ENCODE measurements around the gene MS4A6E.
"Not testable (repeated sequence)": the region's sequence is repeated elsewhere in the genome, so short reads cannot be mapped to it uniquely, and the experiment has no call there.

MS4A6E gene, protein sequence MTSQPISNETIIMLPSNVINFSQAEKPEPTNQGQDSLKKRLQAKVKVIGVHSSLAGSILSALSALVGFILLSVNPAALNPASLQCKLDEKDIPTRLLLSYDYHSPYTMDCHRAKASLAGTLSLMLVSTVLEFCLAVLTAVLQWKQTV

GRCh38 chr11:60326955-60327354 lies at the start of gene MS4A6E:
Gene MS4A6E, plus strand, starts transcription at chr11:60327255. Its CDS starts 7,641 bp downstream, at chr11:60334896.
- H3K27me3 Mint-ChIP-seq, result peaks cover 8% of the 10 kb centered on the region
- H3K27ac Mint-ChIP-seq, result no peak within 1 kb of the TSS
- H3K4me1 Mint-ChIP-seq (ENCODE audit: low read depth), result no peaks in the 10 kb centered on the region
- H3K9me3 Mint-ChIP-seq (ENCODE audit: low read depth), result peaks cover 9% of the 10 kb centered on the region
- peaks cover 2% of the 10 kb centered on the region for H3K36me3 Mint-ChIP-seq
- H3K4me3 Mint-ChIP-seq, result no peak within 1 kb of the TSS

- Mint-ChIP-seq H3K4me1 (ENCODE audit: low read depth) (no peaks in the 10 kb centered on the region), H3K9me3 (ENCODE audit: low read depth) (no peaks in the 10 kb centered on the region), H3K27ac (no peak within 1 kb of the TSS), H3K27me3 (peaks cover 10% of the 10 kb centered on the region), H3K4me3 (no peak within 1 kb of the TSS), H3K36me3 (no peaks in the 10 kb centered on the region)
These were observed 46.6 kb upstream of the MS4A6E start, which contains the start of gene MS4A4A for GRCh38 chr11:60280412-60280811. Gene MS4A4A, plus strand, starts transcription at chr11:60280666. Its CDS starts 10 bp downstream, at chr11:60280676.

DNA sequence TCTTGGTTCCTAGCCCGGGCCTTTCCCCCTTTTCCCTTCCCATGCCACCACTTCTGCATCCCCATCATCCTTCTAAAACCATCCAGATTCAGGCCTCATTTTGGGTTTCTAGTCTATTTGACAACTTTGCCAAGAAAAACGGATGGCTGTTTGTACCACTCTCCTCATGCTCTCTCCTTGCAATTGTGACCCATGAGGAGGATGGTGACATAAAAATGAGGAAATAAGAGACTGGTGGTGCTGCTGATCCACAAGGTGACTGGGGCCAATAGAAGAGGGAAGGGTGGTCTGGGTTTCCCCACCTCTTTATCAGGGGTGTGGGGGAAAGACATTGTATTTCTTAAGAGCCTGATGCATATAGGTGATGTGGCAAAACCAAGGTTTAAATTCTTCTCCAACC lies 45.6 kb upstream of the MS4A6E start:
- H3K27ac Mint-ChIP-seq, result no peak overlapping the region
- H3K4me1 Mint-ChIP-seq (ENCODE audit: low read depth), result no peaks in the 10 kb centered on the region
- H3K9me3 Mint-ChIP-seq (ENCODE audit: low read depth), result no peaks in the 10 kb centered on the region
- H3K27me3 Mint-ChIP-seq, result peaks cover 8% of the 10 kb centered on the region
- H3K36me3 Mint-ChIP-seq, result no peaks in the 10 kb centered on the region
- no peak overlapping the region for H3K4me3 Mint-ChIP-seq

GRCh38 chr11:60282286-60282685 lies 44.8 kb upstream of the MS4A6E start:
- Mint-ChIP-seq H3K27me3 (peaks cover 8% of the 10 kb centered on the region), H3K4me3 (no peak overlapping the region), H3K4me1 (ENCODE audit: low read depth) (no peaks in the 10 kb centered on the region), H3K9me3 (ENCODE audit: low read depth) (no peaks in the 10 kb centered on the region), H3K27ac (no peak overlapping the region), H3K36me3 (no peaks in the 10 kb centered on the region)

DNA sequence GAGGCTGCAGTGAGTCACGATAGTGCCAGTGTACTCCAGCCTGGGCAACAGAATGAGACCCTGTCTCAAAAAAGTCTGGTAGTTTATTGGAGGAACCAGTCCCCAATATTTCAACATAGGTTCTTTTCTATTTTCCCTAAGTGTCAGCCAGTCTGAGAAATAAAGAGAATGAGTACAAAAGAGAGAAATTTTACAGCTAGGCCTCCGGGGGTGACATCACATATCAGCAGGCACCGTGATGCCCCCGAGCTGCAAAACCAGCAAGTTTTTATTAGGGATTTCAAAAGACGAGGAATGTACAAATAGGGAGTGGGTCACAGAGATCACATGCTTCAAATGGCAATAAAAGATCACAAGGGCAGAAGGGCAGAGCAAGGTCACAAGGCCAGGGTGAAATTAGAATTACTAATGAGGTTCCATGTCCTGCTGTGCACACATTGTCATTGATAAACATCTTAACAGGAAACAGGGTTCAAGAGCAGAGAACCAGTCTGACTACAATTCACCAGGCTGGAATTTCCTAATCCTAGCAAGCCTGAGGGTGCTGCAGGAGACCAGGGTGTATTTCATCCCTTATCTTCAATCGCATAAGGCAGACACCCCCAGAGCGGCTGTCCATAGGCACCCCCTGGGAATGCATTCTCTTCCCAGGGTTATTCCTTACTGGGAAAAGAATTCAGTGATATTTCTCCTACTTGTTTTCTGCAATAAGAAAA lies 41.5 kb upstream of the MS4A6E start:
- not testable (repeated sequence) for H3K36me3 Mint-ChIP-seq; H3K4me1 Mint-ChIP-seq (ENCODE audit: low read depth); H3K4me3 Mint-ChIP-seq; H3K27ac Mint-ChIP-seq; H3K27me3 Mint-ChIP-seq; H3K9me3 Mint-ChIP-seq (ENCODE audit: low read depth)

DNA sequence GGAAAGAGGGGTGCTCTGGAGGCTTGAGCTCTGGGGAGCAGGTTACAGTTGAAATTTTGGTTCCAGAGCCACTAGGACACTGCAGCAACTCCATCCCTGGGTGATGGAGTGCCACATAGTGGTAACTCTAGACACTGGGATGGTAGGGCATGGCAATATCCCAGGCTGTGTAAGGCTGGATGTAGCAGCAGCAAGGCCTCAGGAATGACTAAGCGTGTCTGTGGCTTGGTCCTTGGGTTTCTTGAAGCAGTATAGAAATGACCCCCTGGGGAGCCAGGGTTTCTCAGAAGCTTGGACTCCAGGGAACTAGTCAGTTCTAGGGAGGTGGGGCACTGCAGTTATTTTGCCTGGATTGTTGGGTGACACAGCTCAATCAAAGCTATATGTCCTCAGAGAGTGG lies 38.5 kb upstream of the MS4A6E start:
- no peaks in the 10 kb centered on the region for H3K36me3 Mint-ChIP-seq
- no peak overlapping the region for H3K4me3 Mint-ChIP-seq
- H3K4me1 Mint-ChIP-seq (ENCODE audit: low read depth), result no peaks in the 10 kb centered on the region
- H3K27me3 Mint-ChIP-seq, result peaks cover 3% of the 10 kb centered on the region
- H3K9me3 Mint-ChIP-seq (ENCODE audit: low read depth), result peaks cover 7% of the 10 kb centered on the region
- H3K27ac Mint-ChIP-seq, result no peak overlapping the region

DNA sequence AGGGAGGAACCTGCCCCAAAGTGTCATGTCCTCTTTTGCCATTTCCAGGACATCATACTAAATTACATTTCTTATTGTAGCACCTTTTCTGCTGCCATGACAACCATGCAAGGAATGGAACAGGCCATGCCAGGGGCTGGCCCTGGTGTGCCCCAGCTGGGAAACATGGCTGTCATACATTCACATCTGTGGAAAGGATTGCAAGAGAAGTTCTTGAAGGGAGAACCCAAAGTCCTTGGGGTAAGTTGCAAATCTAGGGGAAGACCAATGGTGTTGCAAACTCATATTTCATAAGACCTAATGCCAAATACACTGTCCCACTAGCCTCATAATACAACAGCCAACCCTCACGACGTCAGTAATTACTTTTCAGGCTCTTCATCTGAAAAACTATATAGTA lies 34.9 kb upstream of the MS4A6E start:
- Mint-ChIP-seq H3K4me1 (ENCODE audit: low read depth) (no peaks in the 10 kb centered on the region), H3K27me3 (peaks cover 3% of the 10 kb centered on the region), H3K27ac (no peak overlapping the region), H3K36me3 (no peaks in the 10 kb centered on the region), H3K4me3 (no peak overlapping the region), H3K9me3 (ENCODE audit: low read depth) (peaks cover 7% of the 10 kb centered on the region)

GRCh38 chr11:60301178-60301577 lies 25.9 kb upstream of the MS4A6E start:
- no peak overlapping the region for H3K4me3 Mint-ChIP-seq
- no peak overlapping the region for H3K27ac Mint-ChIP-seq
- H3K27me3 Mint-ChIP-seq, result peaks cover 1% of the 10 kb centered on the region

DNA sequence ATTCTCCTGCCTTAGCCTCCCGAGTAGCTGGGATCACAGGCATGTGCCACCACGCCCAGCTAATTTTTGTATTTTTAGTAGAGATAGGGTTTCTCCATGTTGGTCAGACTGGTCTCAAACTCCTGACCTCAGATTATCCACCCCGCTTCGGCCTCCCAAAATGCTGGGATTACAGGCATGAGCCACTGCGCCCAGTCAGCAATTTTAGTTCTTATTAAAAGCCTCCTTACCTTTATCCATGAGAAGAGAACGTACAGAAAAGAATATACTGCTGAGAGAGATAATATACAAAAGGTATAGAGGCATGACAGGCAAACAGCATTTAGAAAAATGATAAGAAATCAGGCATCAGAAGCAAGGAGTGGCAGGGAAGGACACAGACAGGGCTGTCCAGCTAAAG lies 25.2 kb upstream of the MS4A6E start:
- not testable (repeated sequence) for H3K27ac Mint-ChIP-seq; H3K36me3 Mint-ChIP-seq; H3K9me3 Mint-ChIP-seq (ENCODE audit: low read depth); H3K4me1 Mint-ChIP-seq (ENCODE audit: low read depth); H3K27me3 Mint-ChIP-seq; H3K4me3 Mint-ChIP-seq

More at GRCh38 chr11:60301178-60301577, 25.9 kb upstream of the MS4A6E start:
- Mint-ChIP-seq H3K36me3 (no peaks in the 10 kb centered on the region), H3K4me1 (ENCODE audit: low read depth) (no peaks in the 10 kb centered on the region), H3K9me3 (ENCODE audit: low read depth) (no peaks in the 10 kb centered on the region)

GRCh38 chr11:60303661-60304060 lies 23.4 kb upstream of the MS4A6E start:
- H3K27me3 Mint-ChIP-seq, result peaks cover 5% of the 10 kb centered on the region
- H3K4me3 Mint-ChIP-seq, result no peak overlapping the region
- no peaks in the 10 kb centered on the region for H3K36me3 Mint-ChIP-seq
- H3K9me3 Mint-ChIP-seq (ENCODE audit: low read depth), result no peaks in the 10 kb centered on the region
- peaks cover 4% of the 10 kb centered on the region for H3K4me1 Mint-ChIP-seq (ENCODE audit: low read depth)
- no peak overlapping the region for H3K27ac Mint-ChIP-seq

- Mint-ChIP-seq H3K4me3 (no peak overlapping the region), H3K9me3 (ENCODE audit: low read depth) (no peaks in the 10 kb centered on the region), H3K27me3 (peaks cover 8% of the 10 kb centered on the region), H3K36me3 (no peaks in the 10 kb centered on the region), H3K4me1 (ENCODE audit: low read depth) (peaks cover 4% of the 10 kb centered on the region), H3K27ac (no peak overlapping the region)
These were observed 21.0 kb upstream of the MS4A6E start for GRCh38 chr11:60305906-60306619.

DNA sequence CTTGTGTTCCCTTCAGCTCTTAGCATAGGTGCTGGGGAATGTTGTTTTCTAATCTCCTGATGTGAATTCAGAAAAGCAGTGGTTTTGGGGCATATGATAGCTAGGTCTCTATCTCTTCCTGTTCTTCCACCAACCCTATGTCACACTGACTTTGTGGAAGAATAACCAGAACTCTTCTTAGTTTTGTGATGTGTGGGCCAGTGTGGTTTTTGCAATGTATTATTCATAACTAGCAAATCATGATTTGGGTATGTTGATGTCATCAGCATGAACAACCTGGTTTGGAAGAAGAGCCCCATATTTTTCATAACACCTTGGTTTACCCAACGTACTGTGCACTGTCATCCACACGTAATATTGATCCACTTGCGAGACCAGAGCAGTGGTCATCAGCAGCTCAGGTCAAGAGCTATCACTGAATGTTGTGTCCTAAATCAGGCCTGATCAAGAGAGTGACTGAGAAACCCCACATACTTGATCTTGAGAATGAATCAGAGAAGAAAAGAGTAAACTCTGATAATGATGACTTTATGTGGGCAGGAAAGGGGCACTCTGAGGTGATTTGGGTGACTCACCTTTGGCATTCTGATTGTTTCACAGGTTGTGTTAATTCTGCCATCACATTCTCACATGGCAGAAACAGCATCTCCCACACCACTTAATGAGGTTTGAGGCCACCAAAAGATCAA lies 19.4 kb upstream of the MS4A6E start:
- H3K4me1 Mint-ChIP-seq (ENCODE audit: low read depth), result peaks cover 4% of the 10 kb centered on the region
- peaks cover 8% of the 10 kb centered on the region for H3K27me3 Mint-ChIP-seq
- H3K27ac Mint-ChIP-seq, result peak overlapping the region; percentile 80
- H3K36me3 Mint-ChIP-seq, result no peaks in the 10 kb centered on the region
- no peak overlapping the region for H3K4me3 Mint-ChIP-seq
- no peaks in the 10 kb centered on the region for H3K9me3 Mint-ChIP-seq (ENCODE audit: low read depth)

GRCh38 chr11:60310407-60310998 lies 16.6 kb upstream of the MS4A6E start:
- Mint-ChIP-seq H3K4me1 (ENCODE audit: low read depth) (peaks cover 4% of the 10 kb centered on the region), H3K36me3 (no peaks in the 10 kb centered on the region), H3K27ac (no peak overlapping the region), H3K9me3 (ENCODE audit: low read depth) (no peaks in the 10 kb centered on the region), H3K4me3 (no peak overlapping the region), H3K27me3 (peaks cover 10% of the 10 kb centered on the region)

GRCh38 chr11:60314635-60315321 lies 12.3 kb upstream of the MS4A6E start:
- H3K36me3 Mint-ChIP-seq, result no peaks in the 10 kb centered on the region
- no peaks in the 10 kb centered on the region for H3K4me1 Mint-ChIP-seq (ENCODE audit: low read depth)
- H3K27ac Mint-ChIP-seq, result no peak overlapping the region
- H3K4me3 Mint-ChIP-seq, result no peak overlapping the region
- peaks cover 4% of the 10 kb centered on the region for H3K27me3 Mint-ChIP-seq
- H3K9me3 Mint-ChIP-seq (ENCODE audit: low read depth), result peaks cover 2% of the 10 kb centered on the region
